Fibroblast of lung (primary cell): Measurements from ENCODE around the gene DDOST.

ENCODE experiments used
- CTCF ChIP-seq, 2 donors: IDR thresholded peaks in 1 of 2; conservative IDR thresholded peaks in 1 of 2; 1 replicate in 1 of 2; 2 replicates in 1 of 2; pipeline ENCODE4 v1.5.1; 2011 to 2012; ENCODE audit warnings: low read length in 2 of 2, control low read depth in 1 of 2, inconsistent platforms in 1 of 2, low read depth in 1 of 2, mild to moderate bottlenecking in 1 of 2
- EZH2 ChIP-seq: IDR thresholded peaks from 2 replicates; pipeline ENCODE4 v1.5.1; 2012; ENCODE audit warnings: low read length, control low read depth, mild to moderate bottlenecking; ENCODE audit errors: missing control alignments

GRCh38 chr1:20695515-20695914, 34.3 kb upstream of the DDOST start:
- TF ChIP-seq CTCF (conservative IDR thresholded peaks at IDR 0.05 in 1 of 2, IDR thresholded peaks at IDR 0.05 in 1 of 2; ENCODE audit: low read depth in 1 of 2, low read length in 2 of 2): no peak
- TF ChIP-seq EZH2: no peak
